Cardiac muscle cell (in vitro differentiated cells and primary cell): Measurements from ENCODE around the gene CLK4. TPM values are rescaled to one million over a fixed set of nuclear protein-coding genes. Genes with fewer than 3 reads are reported as not detected.

Experiments
- DNase-seq, 2 donors: peaks; one replicate each; pipeline versions ENCODE4 v3.0.0 to v3.0.0-alpha.2; 2010 to 2017; ENCODE audit warnings: low read depth in 1 of 2, low spot score in 1 of 2
- H3K27ac ChIP-seq: fragments of 200-600 bp; sonication (generic); 2 replicates; pipeline ENCODE4 v1.5.1; 2016
- H3K27me3 ChIP-seq: fragments of 200-600 bp; sonication (generic); 2 replicates; pipeline ENCODE4 v1.6.0; 2016; ENCODE audit warnings: control low read depth
- H3K36me3 ChIP-seq: fragments of 200-600 bp; sonication (generic); 2 replicates; pipeline ENCODE4 v1.5.1; 2016; ENCODE audit warnings: control low read depth
- H3K4me1 ChIP-seq: fragments of 200-600 bp; sonication (generic); 2 replicates; pipeline ENCODE4 v1.8.1; 2017; ENCODE audit warnings: low read depth, mild to moderate bottlenecking, mixed run types
- H3K4me3 ChIP-seq: fragments of 200-600 bp; sonication (generic); 2 replicates; pipeline ENCODE4 v1.5.1; 2016; ENCODE audit warnings: mild to moderate bottlenecking
- H3K9me3 ChIP-seq: fragments of 200-600 bp; sonication (generic); 2 replicates; pipeline ENCODE4 v1.5.1; 2017; ENCODE audit warnings: low read depth, mild to moderate bottlenecking, control low read depth
- CTCF ChIP-seq: IDR thresholded peaks from 2 replicates; pipeline ENCODE4 v1.5.1; 2012; ENCODE audit warnings: low read depth, mild to moderate bottlenecking, low read length
- polyA plus RNA-seq: library from polyadenylated mRNA; unstranded; fragments of >200 nt; fragmentation: Nextera tagmentation; extraction: Ambion mirVana; gene quantifications from 2 replicates; pipeline ENCODE4 v1.2.1, GENCODE V29; 2016
- total RNA-seq: library from RNA; depleted of rRNA; stranded (reverse); fragments of >200 nt; gene quantifications from 2 replicates; pipeline ENCODE4 v1.2.3, GENCODE V29; 2016

Gene CLK4
- total and polyA plus RNA-seq, 2 experiments from 2014 or later = 29.4 to 35.2 TPM

GRCh38 chr5:178583279-178583678 lies 43.6 kb downstream of the CLK4 start:
- Histone ChIP-seq H3K4me3 (no peak overlapping the region), H3K4me1 (peaks cover 12% of the 10 kb centered on the region), H3K27me3 (no peaks in the 10 kb centered on the region), H3K9me3 (no peaks in the 10 kb centered on the region), H3K27ac (no peak overlapping the region), H3K36me3 (no peaks in the 10 kb centered on the region)
- no peak for TF ChIP-seq CTCF
- DNase-seq = no peak

- Histone ChIP-seq H3K27me3 (no peaks in the 10 kb centered on the region), H3K4me3 (no peak overlapping the region), H3K9me3 (no peaks in the 10 kb centered on the region), H3K36me3 (no peaks in the 10 kb centered on the region), H3K4me1 (peaks cover 2% of the 10 kb centered on the region), H3K27ac (no peak overlapping the region)
- no peak for TF ChIP-seq CTCF
- no peak for DNase-seq
These were observed 44.6 kb downstream of the CLK4 start for GRCh38 chr5:178582291-178582690.

DNA sequence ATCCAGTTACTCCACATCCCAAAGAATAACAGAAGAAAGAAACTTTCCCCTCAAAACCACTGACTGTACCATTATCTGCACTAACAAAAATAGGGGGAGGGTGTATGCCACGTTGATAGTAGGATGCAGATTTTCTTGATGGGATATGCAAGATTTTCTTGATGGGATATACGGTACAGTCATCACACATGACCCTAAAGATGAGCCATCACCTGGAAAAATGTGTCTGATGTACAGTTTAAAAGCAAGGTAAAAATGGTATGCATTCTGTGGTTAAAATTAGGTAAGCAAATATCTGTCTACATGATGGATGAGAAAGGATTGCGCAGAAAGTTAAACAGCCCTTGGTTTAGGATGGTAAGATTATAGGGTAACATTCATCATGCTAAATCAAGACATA lies 45.2 kb downstream of the CLK4 start:
- no peak overlapping the region for H3K4me3 ChIP-seq
- no peak overlapping the region for H3K27ac ChIP-seq
- H3K4me1 ChIP-seq = no peaks in the 10 kb centered on the region
- H3K36me3 ChIP-seq = no peaks in the 10 kb centered on the region
- no peaks in the 10 kb centered on the region for H3K9me3 ChIP-seq
- TF ChIP-seq CTCF = no peak
- H3K27me3 ChIP-seq = no peaks in the 10 kb centered on the region
- DNase-seq = no peak

GRCh38 chr5:178580271-178580955 lies 46.4 kb downstream of the CLK4 start:
- Histone ChIP-seq H3K36me3 (no peaks in the 10 kb centered on the region), H3K4me3 (no peak overlapping the region), H3K27me3 (no peaks in the 10 kb centered on the region), H3K27ac (no peak overlapping the region), H3K4me1 (no peaks in the 10 kb centered on the region), H3K9me3 (no peaks in the 10 kb centered on the region)
- no peak for DNase-seq
- TF ChIP-seq CTCF = no peak

GRCh38 chr5:178577944-178578343 lies 48.9 kb downstream of the CLK4 start:
- no peak for DNase-seq

More at GRCh38 chr5:178577944-178578343, 48.9 kb downstream of the CLK4 start:
- Histone ChIP-seq H3K9me3 (no peaks in the 10 kb centered on the region), H3K36me3 (no peaks in the 10 kb centered on the region), H3K27ac (no peak overlapping the region), H3K4me1 (no peaks in the 10 kb centered on the region), H3K27me3 (no peaks in the 10 kb centered on the region), H3K4me3 (no peak overlapping the region)
- TF ChIP-seq CTCF = no peak
